ENCODE measurements around the gene LRG1. TPM values are rescaled to one million over a fixed set of nuclear protein-coding genes. Genes with fewer than 3 reads are reported as not detected.
"Not testable (repeated sequence)": the region's sequence is repeated elsewhere in the genome, so short reads cannot be mapped to it uniquely, and the experiment has no call there.

The LRG1 gene
- total RNA-seq, 1 donor from 2014 or later: 1.1 TPM

- Histone ChIP-seq H3K27me3 (ENCODE audit: control insufficient read depth, insufficient read depth, low read length) (no peaks in the 10 kb centered on the region), H3K4me3 (ENCODE audit: low read depth, low read length) (no peak overlapping the region), H3K36me3 (ENCODE audit: control insufficient read depth, insufficient read depth, low read length) (no peaks in the 10 kb centered on the region)
- TF ChIP-seq CTCF (IDR thresholded peaks at IDR 0.05; ENCODE audit: insufficient read depth, low read length, severe bottlenecking): no peak
- DNase-seq (ENCODE audit: low read depth) (no peak), FAIRE-seq (peak; percentile 40)
These were observed 5.9 kb downstream of the LRG1 start for GRCh38 chr19:4533835-4534424.

- Histone ChIP-seq H3K4me3 (ENCODE audit: low read depth, low read length) (no peak overlapping the region), H3K36me3 (ENCODE audit: control insufficient read depth, insufficient read depth, low read length) (no peaks in the 10 kb centered on the region), H3K27me3 (ENCODE audit: control insufficient read depth, insufficient read depth, low read length) (no peaks in the 10 kb centered on the region)
- DNase-seq (ENCODE audit: low read depth): no peak
- TF ChIP-seq CTCF (IDR thresholded peaks at IDR 0.05; ENCODE audit: insufficient read depth, low read length, severe bottlenecking): no peak
- no peak for FAIRE-seq
These were observed 6.5 kb downstream of the LRG1 start for GRCh38 chr19:4533334-4533733.

GRCh38 chr19:4531562-4532165 is 8.2 kb downstream of the LRG1 start:
- Histone ChIP-seq H3K27me3 (ENCODE audit: control insufficient read depth, insufficient read depth, low read length) (no peaks in the 10 kb centered on the region), H3K4me3 (ENCODE audit: low read depth, low read length) (no peak overlapping the region), H3K36me3 (ENCODE audit: control insufficient read depth, insufficient read depth, low read length) (no peaks in the 10 kb centered on the region)
- TF ChIP-seq CTCF (IDR thresholded peaks at IDR 0.05; ENCODE audit: insufficient read depth, low read length, severe bottlenecking): no peak
- DNase-seq (ENCODE audit: low read depth) (no peak), FAIRE-seq (peak; percentile 13)

- TF ChIP-seq CTCF (IDR thresholded peaks at IDR 0.05; ENCODE audit: insufficient read depth, low read length, severe bottlenecking): no peak
- Histone ChIP-seq H3K27me3 (ENCODE audit: control insufficient read depth, insufficient read depth, low read length) (no peaks in the 10 kb centered on the region), H3K36me3 (ENCODE audit: control insufficient read depth, insufficient read depth, low read length) (no peaks in the 10 kb centered on the region), H3K4me3 (ENCODE audit: low read depth, low read length) (no peak overlapping the region)
- FAIRE-seq (no peak), DNase-seq (ENCODE audit: low read depth) (no peak)
These were observed 9.8 kb downstream of the LRG1 start for GRCh38 chr19:4529924-4530522.

- no peak for TF ChIP-seq CTCF (IDR thresholded peaks at IDR 0.05; ENCODE audit: insufficient read depth, low read length, severe bottlenecking)
- no peaks in the 10 kb centered on the region for H3K27me3 ChIP-seq (ENCODE audit: control insufficient read depth, insufficient read depth, low read length)
- no peak for DNase-seq (ENCODE audit: low read depth)
- FAIRE-seq: no peak
- H3K4me3 ChIP-seq (ENCODE audit: low read depth, low read length): no peak overlapping the region
- no peaks in the 10 kb centered on the region for H3K36me3 ChIP-seq (ENCODE audit: control insufficient read depth, insufficient read depth, low read length)
These were observed 11.0 kb downstream of the LRG1 start for GRCh38 chr19:4528843-4529242.

- FAIRE-seq; H3K27me3 ChIP-seq (ENCODE audit: control insufficient read depth, insufficient read depth, low read length); H3K36me3 ChIP-seq (ENCODE audit: control insufficient read depth, insufficient read depth, low read length); H3K4me3 ChIP-seq (ENCODE audit: low read depth, low read length); DNase-seq (ENCODE audit: low read depth): not testable (repeated sequence)
These were observed 12.5 kb downstream of the LRG1 start for GRCh38 chr19:4527377-4527776.
